DOHH2 (cell line): ENCODE results near the gene ETS2.

ENCODE experiments used
- H3F3A ChIP-seq: fragments of 200-600 bp; sonication (generic), shearing (Covaris generic); 2 replicates; pipeline ENCODE4 v1.6.0; 2016; ENCODE audit warnings: antibody characterized with exemption, mild to moderate bottlenecking; ENCODE audit not compliant: control insufficient read depth, insufficient read depth
- H3K27ac ChIP-seq: fragments of 200-600 bp; sonication (generic); 2 replicates; pipeline ENCODE4 v1.5.1; 2014; ENCODE audit warnings: low read depth, mild to moderate bottlenecking, low read length, moderate library complexity
- H3K27me3 ChIP-seq: fragments of 200-600 bp; sonication (generic); 2 replicates; pipeline ENCODE4 v1.6.1; 2014; ENCODE audit warnings: mild to moderate bottlenecking, low read length, mixed read lengths; ENCODE audit not compliant: control insufficient read depth
- H3K36me3 ChIP-seq: fragments of 200-600 bp; sonication (generic); 2 replicates; pipeline ENCODE4 v1.6.1; 2014; ENCODE audit warnings: mild to moderate bottlenecking, low read length, moderate library complexity, mixed read lengths; ENCODE audit not compliant: control insufficient read depth
- H3K4me1 ChIP-seq: fragments of 200-600 bp; sonication (generic); 2 replicates; pipeline ENCODE4 v1.6.1; 2014; ENCODE audit warnings: mild to moderate bottlenecking, low read length, mixed read lengths; ENCODE audit not compliant: control insufficient read depth
- H3K4me2 ChIP-seq: fragments of 200-600 bp; sonication (generic); 2 replicates; pipeline ENCODE4 v1.6.0; 2014; ENCODE audit warnings: mild to moderate bottlenecking, low read length, moderate library complexity
- H3K4me3 ChIP-seq: fragments of 200-600 bp; sonication (generic); 2 replicates; pipeline ENCODE4 v1.5.1; 2014; ENCODE audit warnings: mild to moderate bottlenecking, low read length, mixed read lengths
- H3K79me2 ChIP-seq: fragments of 200-600 bp; sonication (generic); 2 replicates; pipeline ENCODE4 v1.6.1; 2014; ENCODE audit warnings: mild to moderate bottlenecking, low read length, mixed read lengths; ENCODE audit not compliant: control insufficient read depth
- H3K9me2 ChIP-seq: fragments of 200-600 bp; sonication (generic); replicated peaks from 2 replicates; pipeline ENCODE4 v1.6.1; 2014; ENCODE audit warnings: mild to moderate bottlenecking, low read length, mixed read lengths; ENCODE audit not compliant: control insufficient read depth
- H3K9me3 ChIP-seq: fragments of 200-600 bp; sonication (generic); 2 replicates; pipeline ENCODE4 v1.6.1; 2014; ENCODE audit warnings: antibody characterized with exemption, low read length, mixed read lengths; ENCODE audit not compliant: control insufficient read depth, insufficient read depth
- H4K20me1 ChIP-seq: fragments of 200-600 bp; sonication (generic); 2 replicates; pipeline ENCODE4 v1.6.0; 2014; ENCODE audit warnings: low read depth, mild to moderate bottlenecking, antibody characterized with exemption, low read length, moderate library complexity; ENCODE audit not compliant: control insufficient read depth, insufficient read depth
- EZH2phosphoT487 ChIP-seq: fragments of 200-600 bp; sonication (generic); IDR thresholded peaks from 2 replicates; pipeline ENCODE4 v1.6.1; 2017; ENCODE audit warnings: borderline replicate concordance, mild to moderate bottlenecking, antibody characterized with exemption, low read length, moderate library complexity, mixed read lengths
- TF ChIP-seq, protein P1 (sequence below): fragments of 200-600 bp; sonication (generic); IDR thresholded peaks from one replicate; pipeline ENCODE4 v1.5.1; 2014; ENCODE audit warnings: antibody characterized with exemption, mild to moderate bottlenecking, low read depth, low read length; ENCODE audit not compliant: poor library complexity, severe bottlenecking

Gene ETS2

DNA sequence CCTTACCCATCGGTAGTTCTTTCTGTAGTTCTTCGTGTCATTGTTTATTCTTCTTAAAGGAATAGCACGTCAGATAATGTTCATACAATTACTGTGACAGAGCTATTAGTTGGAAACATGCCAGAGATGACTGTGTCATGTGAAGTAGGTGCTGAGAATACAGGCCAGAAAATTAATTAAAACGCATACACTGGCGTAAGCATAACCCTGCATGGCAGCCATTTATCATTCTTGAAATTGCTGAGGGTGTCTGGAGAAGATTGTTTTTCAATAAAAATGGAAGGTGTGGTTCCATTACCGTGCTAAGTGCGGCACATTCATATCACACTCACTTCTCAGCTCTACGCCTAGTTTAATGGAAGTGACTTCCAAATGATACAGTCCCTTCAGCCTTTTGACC, 7.8 kb downstream of the ETS2 start:
- no peak overlapping the region for H3K27ac ChIP-seq
- no peaks in the 10 kb centered on the region for H3K9me2 ChIP-seq
- no peaks in the 10 kb centered on the region for H3K27me3 ChIP-seq
- H3K79me2 ChIP-seq = peaks cover 64% of the 10 kb centered on the region
- peaks cover 5% of the 10 kb centered on the region; the same call in 1 of the 2 replicates for H3F3A ChIP-seq
- peaks cover 19% of the 10 kb centered on the region for H3K4me1 ChIP-seq
- TF ChIP-seq EZH2phosphoT487 = no peak
- TF ChIP-seq, protein P1, sequence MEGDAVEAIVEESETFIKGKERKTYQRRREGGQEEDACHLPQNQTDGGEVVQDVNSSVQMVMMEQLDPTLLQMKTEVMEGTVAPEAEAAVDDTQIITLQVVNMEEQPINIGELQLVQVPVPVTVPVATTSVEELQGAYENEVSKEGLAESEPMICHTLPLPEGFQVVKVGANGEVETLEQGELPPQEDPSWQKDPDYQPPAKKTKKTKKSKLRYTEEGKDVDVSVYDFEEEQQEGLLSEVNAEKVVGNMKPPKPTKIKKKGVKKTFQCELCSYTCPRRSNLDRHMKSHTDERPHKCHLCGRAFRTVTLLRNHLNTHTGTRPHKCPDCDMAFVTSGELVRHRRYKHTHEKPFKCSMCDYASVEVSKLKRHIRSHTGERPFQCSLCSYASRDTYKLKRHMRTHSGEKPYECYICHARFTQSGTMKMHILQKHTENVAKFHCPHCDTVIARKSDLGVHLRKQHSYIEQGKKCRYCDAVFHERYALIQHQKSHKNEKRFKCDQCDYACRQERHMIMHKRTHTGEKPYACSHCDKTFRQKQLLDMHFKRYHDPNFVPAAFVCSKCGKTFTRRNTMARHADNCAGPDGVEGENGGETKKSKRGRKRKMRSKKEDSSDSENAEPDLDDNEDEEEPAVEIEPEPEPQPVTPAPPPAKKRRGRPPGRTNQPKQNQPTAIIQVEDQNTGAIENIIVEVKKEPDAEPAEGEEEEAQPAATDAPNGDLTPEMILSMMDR = no peak
- H3K4me3 ChIP-seq = no peak overlapping the region
- no peaks in the 10 kb centered on the region for H3K9me3 ChIP-seq
- H4K20me1 ChIP-seq = peaks cover 12% of the 10 kb centered on the region; the same call in 1 of the 2 replicates
- peaks cover 93% of the 10 kb centered on the region for H3K36me3 ChIP-seq
- no peak overlapping the region for H3K4me2 ChIP-seq

DNA sequence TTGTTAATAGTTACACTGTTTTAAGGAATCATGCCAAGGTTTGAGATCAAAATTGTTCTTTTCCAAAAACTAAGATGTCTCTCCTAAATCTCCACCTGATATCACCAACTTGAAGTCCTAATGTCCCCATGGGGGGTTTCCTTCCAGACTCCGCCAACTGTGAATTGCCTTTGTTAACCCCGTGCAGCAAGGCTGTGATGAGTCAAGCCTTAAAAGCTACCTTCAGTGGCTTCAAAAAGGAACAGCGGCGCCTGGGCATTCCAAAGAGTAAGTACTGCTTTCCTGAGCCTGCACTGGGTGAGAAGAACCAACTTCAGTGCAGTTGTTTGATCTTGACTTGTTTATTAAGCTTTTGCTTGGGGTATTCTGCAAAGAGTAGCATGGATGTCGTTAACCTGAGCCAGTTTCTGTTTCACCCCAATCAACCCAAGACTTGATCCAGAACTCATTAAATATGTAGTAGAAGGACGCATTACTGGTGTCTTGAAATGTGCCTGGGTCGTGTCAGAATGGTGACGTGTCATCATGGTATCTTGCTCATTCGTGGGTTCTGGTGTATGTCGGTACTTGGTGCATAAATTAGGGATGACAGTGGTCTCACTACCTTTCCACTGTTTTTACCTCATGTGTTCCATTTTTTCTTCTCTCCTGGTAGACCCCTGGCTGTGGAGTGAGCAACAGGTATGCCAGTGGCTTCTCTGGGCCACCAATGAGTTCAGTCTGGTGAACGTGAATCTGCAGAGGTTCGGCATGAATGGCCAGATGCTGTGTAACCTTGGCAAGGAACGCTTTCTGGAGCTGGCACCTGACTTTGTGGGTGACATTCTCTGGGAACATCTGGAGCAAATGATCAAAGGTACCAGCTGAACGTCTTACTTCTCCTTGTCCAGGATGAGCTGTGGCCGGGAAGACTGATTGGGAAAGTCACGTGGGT, 8.7 kb downstream of the ETS2 start:
- H3K4me2 ChIP-seq = no peak overlapping the region
- no peaks in the 10 kb centered on the region for H3K27me3 ChIP-seq
- no peak overlapping the region for H3K4me3 ChIP-seq
- no peaks in the 10 kb centered on the region for H3K9me3 ChIP-seq
- H3K27ac ChIP-seq = no peak overlapping the region
- TF ChIP-seq, protein P1 = no peak
- no peak for TF ChIP-seq EZH2phosphoT487
- H3K79me2 ChIP-seq = peaks cover 56% of the 10 kb centered on the region
- H3K36me3 ChIP-seq = peaks cover 96% of the 10 kb centered on the region
- H3K9me2 ChIP-seq = no peaks in the 10 kb centered on the region
- no peaks in the 10 kb centered on the region for H3F3A ChIP-seq
- peaks cover 12% of the 10 kb centered on the region; the same call in 1 of the 2 replicates for H4K20me1 ChIP-seq
- peaks cover 10% of the 10 kb centered on the region for H3K4me1 ChIP-seq

DNA sequence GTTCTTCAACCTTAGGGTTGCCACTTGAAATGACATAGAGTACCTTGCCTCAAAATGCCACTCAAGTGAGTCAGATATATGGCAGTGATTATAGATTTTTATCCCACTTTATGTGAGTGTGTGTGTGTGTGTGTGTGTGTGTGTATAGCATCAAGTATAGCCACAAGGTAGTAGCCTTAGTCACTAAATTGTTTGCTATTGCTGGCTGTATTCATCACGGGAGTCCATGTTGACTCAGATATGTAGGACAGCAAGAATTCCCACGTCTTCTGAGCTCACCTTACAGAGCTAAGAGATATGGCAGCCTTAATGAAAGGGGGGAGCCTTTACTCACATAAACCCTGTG, 9.3 kb downstream of the ETS2 start:
- Histone ChIP-seq H3K9me3 (no peaks in the 10 kb centered on the region), H3K79me2 (peaks cover 50% of the 10 kb centered on the region), H3F3A (no peaks in the 10 kb centered on the region), H3K27ac (no peak overlapping the region), H3K4me3 (no peak overlapping the region), H3K4me1 (peaks cover 4% of the 10 kb centered on the region), H3K4me2 (no peak overlapping the region), H3K9me2 (no peaks in the 10 kb centered on the region), H3K36me3 (peaks cover 96% of the 10 kb centered on the region), H3K27me3 (no peaks in the 10 kb centered on the region), H4K20me1 (peaks cover 7% of the 10 kb centered on the region; the same call in 1 of the 2 replicates)
- TF ChIP-seq, protein P1 = no peak
- TF ChIP-seq EZH2phosphoT487 = no peak
